Measurements from ENCODE around the gene COL19A1. TPM values are rescaled to one million over a fixed set of nuclear protein-coding genes. Genes with fewer than 3 reads are reported as not detected.
A peak's percentile ranks its signal among the peaks of the same experiment; 100 is the strongest.

The COL19A1 gene
- total and polyA plus RNA-seq, 9 of the 15 experiments (the other 6 are each of a cell fraction or from before 2014, with no cell fraction given): not detected

GRCh38 chr6:70171236-70171635, 304.9 kb downstream of the COL19A1 start:
- no peaks in the 10 kb centered on the region for H3K36me3 ChIP-seq (ENCODE audit: control insufficient read depth, insufficient read depth, low read length)
- no peak overlapping the region for H3K9ac ChIP-seq (ENCODE audit: insufficient read depth in 1 of 2, low read depth in 2 of 2, low read length in 2 of 2)
- no peak overlapping the region for H3K4me3 ChIP-seq
- ChIA-PET POLR2A (no interaction called here), CTCF (ENCODE audit: low intra/inter-chr PET ratio) (no interaction called here)
- in situ Hi-C loops (cut with MboI) (no loop called here), intact Hi-C loops (cut with micrococcal nuclease) (no loop called here)
- H3K79me2 ChIP-seq (ENCODE audit: control insufficient read depth, insufficient read depth, low read length): no peaks in the 10 kb centered on the region
- no peaks in the 10 kb centered on the region for H4K20me1 ChIP-seq (replicated peaks; ENCODE audit: control insufficient read depth, insufficient read depth, low read length)
- H3K4me1 ChIP-seq (replicated peaks in 1 of 2; ENCODE audit: control insufficient read depth in 2 of 2, insufficient read depth in 2 of 2, low read length in 2 of 2): peaks cover 0 to under 1% of the 10 kb centered on the region in 2 experiments; a peak in 2 of 5 replicates
- H3K27me3 ChIP-seq (ENCODE audit: control insufficient read depth in 2 of 2, insufficient read depth in 2 of 2, low read length in 2 of 2): no peaks in the 10 kb centered on the region; a peak in 2 of 5 replicates
- no peak overlapping the region for H3K27ac ChIP-seq (ENCODE audit: extremely low read depth, low read depth, low read length)
- H3K9me1 ChIP-seq (ENCODE audit: control insufficient read depth, insufficient read depth, low read length): no peaks in the 10 kb centered on the region
- FAIRE-seq (no peak), DNase-seq (ENCODE audit: extremely low read depth in 1 of 4, low spot score in 3 of 4) (no peak), ATAC-seq (no peak)
- no peak overlapping the region for H3K4me2 ChIP-seq (ENCODE audit: insufficient read depth, low read length)
- TF ChIP-seq JUND (IDR thresholded peaks at IDR 0.05; ENCODE audit: borderline replicate concordance, low read depth, low read length) (peak; percentile 32; the same call in 1 of the 2 replicates), JUND (tag; IDR thresholded peaks at IDR 0.05; ENCODE audit: borderline replicate concordance, low read depth, low read length) (no peak), ZNF175 (CRISPR knock-in tag; IDR thresholded peaks at IDR 0.05; ENCODE audit: low read depth) (no peak), HLTF (IDR thresholded peaks at IDR 0.05) (no peak), ZNF75A (CRISPR knock-in tag; IDR thresholded peaks at IDR 0.05) (no peak), FOSL1 (tag; conservative IDR thresholded peaks at IDR 0.05) (peak; percentile 40; the same call in 1 of the 2 replicates), CBX8 (IDR thresholded peaks at IDR 0.05; ENCODE audit: borderline replicate concordance, extremely low read depth, low read depth, low read length, poor library complexity, severe bottlenecking) (no peak), MYC (IDR thresholded peaks at IDR 0.05; ENCODE audit: low read depth, low read length) (no peak), MYC (CRISPR knock-in tag; IDR thresholded peaks at IDR 0.05; ENCODE audit: borderline replicate concordance, low read depth) (no peak), THRA (IDR thresholded peaks at IDR 0.05) (no peak), TFAP4 (CRISPR knock-in tag; IDR thresholded peaks at IDR 0.05; ENCODE audit: borderline replicate concordance) (no peak), MTA2 (IDR thresholded peaks at IDR 0.05; ENCODE audit: low read depth) (no peak), ZNF707 (CRISPR knock-in tag; conservative IDR thresholded peaks at IDR 0.05) (no peak), ZBTB12 (CRISPR knock-in tag; IDR thresholded peaks at IDR 0.05) (no peak), ZNF592 (IDR thresholded peaks at IDR 0.05) (no peak), OTX1 (CRISPR knock-in tag; IDR thresholded peaks at IDR 0.05) (no peak), RBFOX2 (IDR thresholded peaks at IDR 0.05; ENCODE audit: low read depth, low read length) (no peak)
- H3K9me3 ChIP-seq (replicated peaks; ENCODE audit: control insufficient read depth, insufficient read depth, low read depth, low read length): no peaks in the 10 kb centered on the region
- BruUV-seq (replicated peaks): no TSS peak
- H2AFZ ChIP-seq (ENCODE audit: low read depth, low read length): no peak overlapping the region
